ENCODE data around the gene PREX1. TPM values are rescaled to one million over a fixed set of nuclear protein-coding genes. Genes with fewer than 3 reads are reported as not detected.

The PREX1 gene
- total and polyA plus RNA-seq, 4 donors, result 29.5 to 121 (median 69.3) TPM

DNA sequence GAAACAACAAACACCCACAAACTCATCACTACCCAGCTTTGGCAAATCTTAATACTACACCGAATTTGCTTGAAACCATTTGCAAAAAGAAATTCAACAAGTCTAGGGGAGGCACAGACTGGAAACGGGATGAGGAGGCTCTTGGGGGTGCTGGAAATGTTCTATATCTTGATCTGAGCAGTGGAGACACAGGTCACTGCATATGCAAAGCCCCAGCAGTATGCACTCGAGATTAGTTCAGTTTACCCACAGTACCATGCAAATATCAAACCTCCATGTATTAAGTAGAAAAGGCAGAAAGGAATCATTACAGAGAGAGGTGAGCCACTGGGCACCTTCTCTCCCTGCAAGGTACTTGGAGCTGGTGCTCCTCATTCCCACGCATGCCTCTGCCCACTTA lies 75.9 kb downstream of the PREX1 start:
- H3K4me1 ChIP-seq (ENCODE audit: control insufficient read depth in 5 of 5, insufficient read depth in 5 of 5, low read length in 5 of 5), result peaks cover 0 to 14% (median 0%) of the 10 kb centered on the region in 5 donors
- DNase-seq (no peak), ATAC-seq (ENCODE audit: insufficient read depth, low FRiP score) (no peak)
- no peak overlapping the region for H3K4me3 ChIP-seq
- H3K27ac ChIP-seq (ENCODE audit: low read depth in 1 of 2, low read length in 1 of 2), result peak overlapping the region in 1 of 2 donors; percentile 87
- no peak overlapping the region for H3K9ac ChIP-seq (ENCODE audit: insufficient read depth in 1 of 2, low read length in 2 of 2)
- TF ChIP-seq, protein P1, sequence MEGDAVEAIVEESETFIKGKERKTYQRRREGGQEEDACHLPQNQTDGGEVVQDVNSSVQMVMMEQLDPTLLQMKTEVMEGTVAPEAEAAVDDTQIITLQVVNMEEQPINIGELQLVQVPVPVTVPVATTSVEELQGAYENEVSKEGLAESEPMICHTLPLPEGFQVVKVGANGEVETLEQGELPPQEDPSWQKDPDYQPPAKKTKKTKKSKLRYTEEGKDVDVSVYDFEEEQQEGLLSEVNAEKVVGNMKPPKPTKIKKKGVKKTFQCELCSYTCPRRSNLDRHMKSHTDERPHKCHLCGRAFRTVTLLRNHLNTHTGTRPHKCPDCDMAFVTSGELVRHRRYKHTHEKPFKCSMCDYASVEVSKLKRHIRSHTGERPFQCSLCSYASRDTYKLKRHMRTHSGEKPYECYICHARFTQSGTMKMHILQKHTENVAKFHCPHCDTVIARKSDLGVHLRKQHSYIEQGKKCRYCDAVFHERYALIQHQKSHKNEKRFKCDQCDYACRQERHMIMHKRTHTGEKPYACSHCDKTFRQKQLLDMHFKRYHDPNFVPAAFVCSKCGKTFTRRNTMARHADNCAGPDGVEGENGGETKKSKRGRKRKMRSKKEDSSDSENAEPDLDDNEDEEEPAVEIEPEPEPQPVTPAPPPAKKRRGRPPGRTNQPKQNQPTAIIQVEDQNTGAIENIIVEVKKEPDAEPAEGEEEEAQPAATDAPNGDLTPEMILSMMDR (IDR thresholded peaks at IDR 0.05; ENCODE audit: control extremely low read depth, extremely low read depth), result no peak
- no peaks in the 10 kb centered on the region for H3K36me3 ChIP-seq (ENCODE audit: control insufficient read depth in 4 of 4, insufficient read depth in 4 of 4, low read length in 4 of 4)
- H3K9me3 ChIP-seq (ENCODE audit: control insufficient read depth in 4 of 4, insufficient read depth in 3 of 4, low read length in 3 of 4), result peaks cover 0 to 2% (median under 1%) of the 10 kb centered on the region in 4 donors
- 62 to 64% methylated on average over 4 of the region's 4 CpGs for WGBS, 2 donors
- peaks cover 0 to 3% (median 0%) of the 10 kb centered on the region in 3 donors for H3K27me3 ChIP-seq (ENCODE audit: control insufficient read depth in 3 of 3, insufficient read depth in 3 of 3, low read length in 2 of 3)

DNA sequence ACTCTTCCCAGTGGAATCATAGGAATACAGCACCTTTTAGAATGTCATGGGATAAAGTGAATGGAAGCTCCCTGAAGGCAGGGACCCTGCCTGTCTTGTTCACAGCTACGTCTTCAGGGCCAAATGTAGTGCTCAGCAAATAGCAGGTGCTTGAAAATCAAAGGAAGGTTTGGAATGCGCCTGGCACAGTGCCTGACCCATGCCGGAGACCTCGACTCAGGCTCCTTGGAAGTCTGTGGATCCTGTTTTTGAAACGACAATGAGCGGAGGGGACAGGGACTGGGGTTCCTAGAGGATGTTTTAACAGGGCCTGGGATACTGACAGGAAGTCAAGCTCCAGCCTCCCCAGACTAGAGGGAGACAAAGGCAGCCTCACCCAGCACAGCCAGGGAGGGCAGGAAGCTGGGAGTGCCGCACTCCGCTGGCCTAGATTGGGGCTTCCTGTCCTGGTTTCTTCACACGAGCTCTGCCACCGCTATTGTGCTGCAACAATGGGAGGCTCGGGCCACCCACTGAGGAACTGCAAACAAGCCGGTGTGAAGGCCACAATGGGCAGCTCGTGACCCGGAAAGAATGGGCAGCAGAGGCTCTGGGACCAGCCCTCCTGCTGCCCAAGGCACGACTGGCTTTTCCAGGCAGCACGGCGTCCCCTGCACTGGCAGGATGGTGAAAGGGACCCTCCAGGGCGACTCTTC lies 76.7 kb downstream of the PREX1 start:
- 23 to 25% methylated on average over 18 of the region's 18 CpGs for WGBS, 2 donors

DNA sequence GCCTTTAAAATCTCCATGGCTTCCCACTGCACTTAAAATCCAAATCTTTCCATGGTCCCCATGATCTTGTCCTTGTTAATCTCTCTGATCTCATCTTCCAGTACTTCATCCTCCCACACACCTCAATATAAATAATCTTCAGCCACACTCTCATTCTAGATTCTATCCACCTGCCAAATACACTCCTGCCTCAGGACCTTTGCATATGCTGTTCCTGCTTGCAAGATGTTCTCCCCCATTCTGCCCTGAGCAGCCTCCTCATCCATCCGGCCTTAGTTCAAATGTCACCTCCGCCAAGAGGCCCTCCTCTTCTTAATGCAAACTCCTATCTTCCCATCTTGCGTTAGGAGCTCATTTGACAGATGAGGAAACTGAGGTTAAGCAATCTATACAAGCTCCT lies 77.4 kb downstream of the PREX1 start:
- H3K9ac ChIP-seq (ENCODE audit: insufficient read depth in 1 of 2, low read length in 2 of 2), result no peak overlapping the region
- ATAC-seq (ENCODE audit: insufficient read depth, low FRiP score) (no peak), DNase-seq (no peak)
- TF ChIP-seq, protein P1 (IDR thresholded peaks at IDR 0.05; ENCODE audit: control extremely low read depth, extremely low read depth), result no peak
- WGBS, 2 donors, result 91 to 94% methylated on average over 3 of the region's 3 CpGs
- no peak overlapping the region for H3K4me3 ChIP-seq
- H3K4me1 ChIP-seq (ENCODE audit: control insufficient read depth in 5 of 5, insufficient read depth in 5 of 5, low read length in 5 of 5), result peaks cover 0 to 12% (median 0%) of the 10 kb centered on the region in 5 donors
- H3K36me3 ChIP-seq (ENCODE audit: control insufficient read depth in 4 of 4, insufficient read depth in 4 of 4, low read length in 4 of 4), result no peaks in the 10 kb centered on the region
- H3K27ac ChIP-seq (ENCODE audit: low read depth in 1 of 2, low read length in 1 of 2), result peak overlapping the region in 1 of 2 donors; percentile 87
- H3K27me3 ChIP-seq (ENCODE audit: control insufficient read depth in 3 of 3, insufficient read depth in 3 of 3, low read length in 2 of 3), result peaks cover 0 to 3% (median 0%) of the 10 kb centered on the region in 3 donors
- H3K9me3 ChIP-seq (ENCODE audit: control insufficient read depth in 4 of 4, insufficient read depth in 3 of 4, low read length in 3 of 4), result peaks cover 0 to 2% (median under 1%) of the 10 kb centered on the region in 4 donors

More for the DNA sequence above, 76.7 kb downstream of the PREX1 start:
- Histone ChIP-seq H3K9ac (ENCODE audit: insufficient read depth in 1 of 2, low read length in 2 of 2) (no peak overlapping the region), H3K27ac (ENCODE audit: low read depth in 1 of 2, low read length in 1 of 2) (peak overlapping the region in 1 of 2 donors; percentile 87), H3K36me3 (ENCODE audit: control insufficient read depth in 4 of 4, insufficient read depth in 4 of 4, low read length in 4 of 4) (no peaks in the 10 kb centered on the region), H3K4me1 (ENCODE audit: control insufficient read depth in 5 of 5, insufficient read depth in 5 of 5, low read length in 5 of 5) (peaks cover 0 to 14% (median 0%) of the 10 kb centered on the region in 5 donors), H3K27me3 (ENCODE audit: control insufficient read depth in 3 of 3, insufficient read depth in 3 of 3, low read length in 2 of 3) (peaks cover 0 to 3% (median 0%) of the 10 kb centered on the region in 3 donors), H3K9me3 (ENCODE audit: control insufficient read depth in 4 of 4, insufficient read depth in 3 of 4, low read length in 3 of 4) (peaks cover 0 to 2% (median under 1%) of the 10 kb centered on the region in 4 donors), H3K4me3 (no peak overlapping the region)
- TF ChIP-seq, protein P1 (IDR thresholded peaks at IDR 0.05; ENCODE audit: control extremely low read depth, extremely low read depth), result no peak
- ATAC-seq (ENCODE audit: insufficient read depth, low FRiP score) (peak; percentile 41), DNase-seq (peak in 1 of 3 donors; percentile 59)

Measured in lung (tissue), 12 donors.